Hindlimb muscle (tissue), 1 donor: Measurements from ENCODE around the gene MED29. TPM values are rescaled to one million over a fixed set of nuclear protein-coding genes. Genes with fewer than 3 reads are reported as not detected.
A peak's percentile ranks its signal among the peaks of the same experiment; 100 is the strongest.
"Not testable (repeated sequence)": the region's sequence is repeated elsewhere in the genome, so short reads cannot be mapped to it uniquely, and the experiment has no call there.

ENCODE experiments used
- DNase-seq: peaks from one replicate; pipeline ENCODE4 v3.0.0-alpha.2; 2013
- polyA plus RNA-seq: library from polyadenylated mRNA; unstranded; fragments of 120-200 nt; gene quantifications from one replicate; pipeline ENCODE4 v1.2.1, GENCODE V29; 2013; ENCODE audit not compliant: insufficient read length

MED29 gene
- polyA plus RNA-seq, 1 donor, result 25.5 TPM

- peak; percentile 87 for DNase-seq
These were observed 19.0 kb upstream of the MED29 start for GRCh38 chr19:39372047-39372802.

- no peak for DNase-seq
These were observed 18.2 kb upstream of the MED29 start for GRCh38 chr19:39372941-39373340.

DNA sequence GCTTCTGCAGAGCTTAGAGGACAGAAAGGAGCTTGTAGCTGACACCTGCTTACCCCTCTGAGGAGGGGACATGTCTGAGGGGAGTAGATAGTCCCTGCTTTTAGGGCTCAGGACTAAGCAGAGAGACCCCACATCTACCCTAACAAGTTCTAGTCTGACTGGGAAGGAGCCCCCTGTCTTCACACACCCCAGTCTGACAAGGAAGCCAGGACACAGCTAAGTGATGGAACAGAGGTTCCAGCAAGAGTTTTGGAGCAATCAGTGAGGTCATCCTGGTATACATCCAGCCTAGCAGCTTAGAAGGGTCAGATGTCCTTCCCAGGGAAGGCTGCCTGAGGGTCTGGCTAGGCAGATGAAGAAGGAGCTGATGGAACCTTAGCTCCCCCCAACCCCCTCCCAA is 15.2 kb upstream of the MED29 start:
- DNase-seq, result no peak

GRCh38 chr19:39377373-39378362 is 13.5 kb upstream of the MED29 start:
- DNase-seq, result no peak

DNA sequence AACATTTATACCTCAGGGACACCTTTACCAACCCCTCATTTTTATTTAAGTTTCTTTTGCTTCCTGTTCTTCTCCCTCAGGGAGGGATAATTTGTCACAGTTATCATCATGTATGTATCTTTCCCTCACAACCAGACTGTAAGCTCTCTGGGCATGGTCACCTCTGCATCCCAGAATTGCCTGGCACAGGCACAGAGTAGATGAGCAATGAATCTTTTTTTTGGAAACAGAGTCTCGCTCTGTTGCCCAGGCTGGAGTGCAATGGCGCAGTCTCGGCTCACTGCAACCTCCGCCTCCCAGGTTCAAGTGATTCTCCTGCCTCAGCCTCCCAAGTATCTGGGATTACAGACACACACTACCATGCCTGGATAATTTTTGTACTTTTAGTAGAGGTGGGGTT is 11.8 kb upstream of the MED29 start:
- DNase-seq, result not testable (repeated sequence)

- peak; percentile 53 for DNase-seq
These were observed 11.2 kb upstream of the MED29 start for GRCh38 chr19:39379865-39380396.

DNA sequence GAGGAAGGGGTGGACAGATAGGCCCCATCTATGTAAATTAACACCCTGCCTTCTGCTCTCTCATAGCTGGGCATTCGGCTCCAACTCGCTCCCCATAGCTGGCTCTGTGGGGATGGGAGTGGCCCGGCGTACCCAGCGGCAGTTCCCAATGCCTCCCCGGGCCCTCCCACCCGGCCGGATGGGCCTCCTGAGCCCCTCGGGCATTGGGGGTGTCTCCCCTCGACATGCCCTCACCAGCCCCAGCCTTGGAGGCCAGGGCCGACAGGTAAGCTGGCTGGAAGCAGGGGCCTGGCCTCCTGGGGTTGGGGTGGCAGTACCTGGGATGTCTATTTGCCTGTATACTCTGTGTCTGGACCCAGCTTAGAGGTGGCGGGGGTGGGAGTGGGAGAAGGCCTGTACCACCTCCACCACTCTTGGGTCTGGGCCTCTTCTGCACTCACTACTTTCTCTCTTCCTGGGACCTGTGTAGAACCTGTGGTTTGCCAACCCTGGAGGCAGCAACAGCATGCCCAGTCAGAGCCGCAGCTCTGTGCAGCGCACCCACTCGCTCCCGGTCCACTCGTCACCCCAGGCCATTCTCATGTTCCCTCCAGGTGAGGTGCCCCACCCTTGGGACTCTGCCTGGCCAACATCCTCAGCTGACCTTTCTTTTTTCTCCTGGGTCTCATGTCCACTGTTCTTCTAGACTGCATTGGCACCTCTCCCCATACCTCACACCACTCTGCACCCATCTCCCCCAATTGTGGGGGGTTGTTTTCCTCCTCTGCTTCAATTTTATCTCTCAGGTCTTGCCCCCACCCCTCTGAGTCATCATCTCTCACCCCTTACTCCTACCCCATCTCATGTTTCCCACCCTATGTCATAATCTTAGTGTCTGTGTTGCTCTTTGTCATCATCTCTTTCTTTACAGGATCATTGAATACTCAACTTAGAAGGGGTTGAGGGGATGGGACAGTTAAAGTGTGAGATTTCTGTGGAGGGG is 10.4 kb upstream of the MED29 start:
- no peak for DNase-seq

- no peak for DNase-seq
These were observed 9.1 kb upstream of the MED29 start for GRCh38 chr19:39381910-39382611.

- DNase-seq, result no peak
These were observed 8.0 kb upstream of the MED29 start for GRCh38 chr19:39382991-39383828.

GRCh38 chr19:39384839-39385568 is 6.2 kb upstream of the MED29 start:
- DNase-seq, result no peak

GRCh38 chr19:39385629-39386411 is 5.4 kb upstream of the MED29 start:
- DNase-seq, result no peak

DNA sequence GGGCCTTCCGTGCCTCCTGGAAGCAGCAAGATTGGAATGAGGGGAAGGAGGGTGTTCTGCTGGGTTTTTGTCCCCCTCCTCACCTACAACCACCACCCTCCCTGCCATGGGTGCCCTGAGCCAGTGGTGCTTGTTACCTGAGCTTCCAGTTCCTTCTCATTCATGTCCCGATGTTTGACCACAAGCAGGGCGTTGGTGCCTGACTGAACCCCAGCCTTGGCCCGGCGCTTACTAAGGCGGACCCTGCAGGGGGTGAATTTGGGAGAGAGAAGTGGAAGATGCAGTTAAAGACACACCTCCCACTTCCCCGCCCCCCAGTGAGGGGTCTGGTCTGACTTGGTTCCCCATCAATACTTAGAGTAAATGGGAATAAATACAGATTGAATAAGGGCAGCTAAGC is 4.6 kb upstream of the MED29 start:
- no peak for DNase-seq

DNA sequence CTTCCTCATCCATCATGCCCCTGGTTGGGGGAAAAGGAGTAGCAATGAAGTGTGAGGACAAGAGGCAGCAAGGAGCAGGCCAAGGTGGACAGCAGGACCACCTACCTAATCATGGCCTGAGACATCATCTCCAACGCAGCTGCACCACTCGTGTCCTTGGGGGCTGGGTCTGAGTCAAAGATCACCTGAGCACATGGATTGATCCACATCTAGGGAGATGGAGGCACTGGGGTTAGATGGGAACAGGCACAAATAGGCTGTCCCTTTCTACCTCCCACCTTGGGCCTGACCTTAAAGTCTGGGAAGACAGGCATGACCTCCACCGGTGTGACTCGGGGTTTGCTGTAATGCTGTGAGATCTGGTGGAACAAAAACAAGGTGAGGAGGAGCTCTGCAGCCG is 2.5 kb upstream of the MED29 start:
- DNase-seq, result no peak

DNA sequence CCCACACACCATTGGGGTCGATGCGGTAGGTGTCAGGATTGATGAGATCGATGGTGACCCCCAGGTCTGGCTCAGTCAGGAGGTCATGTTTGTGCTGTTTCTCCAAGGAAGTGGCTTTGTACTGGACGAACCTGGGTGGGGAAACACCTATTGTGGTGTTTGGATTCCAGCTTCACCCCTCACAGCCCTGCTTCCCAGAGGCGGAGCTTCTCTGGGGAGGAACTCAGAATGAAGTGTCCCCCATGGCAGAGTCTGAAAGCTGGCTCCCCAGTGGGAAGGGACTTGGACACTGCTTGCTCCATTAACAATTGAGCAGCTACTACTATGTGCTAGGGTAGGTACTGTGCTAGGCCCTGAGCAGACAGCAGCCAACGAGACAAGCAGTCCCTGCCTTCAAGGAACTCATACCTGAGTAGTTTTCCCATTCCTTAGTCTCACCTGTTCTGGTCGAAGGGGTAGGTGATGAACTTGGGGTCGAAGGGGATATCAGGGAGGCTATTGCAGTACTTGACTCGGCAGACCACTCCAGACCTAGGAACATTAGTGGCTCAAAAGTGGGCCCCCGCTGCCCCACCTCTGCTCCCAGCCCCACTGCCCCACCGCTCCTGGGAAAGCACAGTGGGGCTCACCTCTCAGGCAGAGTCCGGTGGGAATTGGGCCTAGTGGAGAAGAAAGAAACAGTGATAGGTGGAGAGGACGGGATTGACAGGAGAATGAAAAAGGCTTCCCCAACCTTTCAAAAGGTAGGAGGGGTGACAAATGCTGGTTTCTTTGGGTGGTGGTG is 1.4 kb upstream of the MED29 start:
- DNase-seq, result no peak

GRCh38 chr19:39390451-39390750 is 777 bp upstream of the MED29 start:
- DNase-seq, result no peak

DNA sequence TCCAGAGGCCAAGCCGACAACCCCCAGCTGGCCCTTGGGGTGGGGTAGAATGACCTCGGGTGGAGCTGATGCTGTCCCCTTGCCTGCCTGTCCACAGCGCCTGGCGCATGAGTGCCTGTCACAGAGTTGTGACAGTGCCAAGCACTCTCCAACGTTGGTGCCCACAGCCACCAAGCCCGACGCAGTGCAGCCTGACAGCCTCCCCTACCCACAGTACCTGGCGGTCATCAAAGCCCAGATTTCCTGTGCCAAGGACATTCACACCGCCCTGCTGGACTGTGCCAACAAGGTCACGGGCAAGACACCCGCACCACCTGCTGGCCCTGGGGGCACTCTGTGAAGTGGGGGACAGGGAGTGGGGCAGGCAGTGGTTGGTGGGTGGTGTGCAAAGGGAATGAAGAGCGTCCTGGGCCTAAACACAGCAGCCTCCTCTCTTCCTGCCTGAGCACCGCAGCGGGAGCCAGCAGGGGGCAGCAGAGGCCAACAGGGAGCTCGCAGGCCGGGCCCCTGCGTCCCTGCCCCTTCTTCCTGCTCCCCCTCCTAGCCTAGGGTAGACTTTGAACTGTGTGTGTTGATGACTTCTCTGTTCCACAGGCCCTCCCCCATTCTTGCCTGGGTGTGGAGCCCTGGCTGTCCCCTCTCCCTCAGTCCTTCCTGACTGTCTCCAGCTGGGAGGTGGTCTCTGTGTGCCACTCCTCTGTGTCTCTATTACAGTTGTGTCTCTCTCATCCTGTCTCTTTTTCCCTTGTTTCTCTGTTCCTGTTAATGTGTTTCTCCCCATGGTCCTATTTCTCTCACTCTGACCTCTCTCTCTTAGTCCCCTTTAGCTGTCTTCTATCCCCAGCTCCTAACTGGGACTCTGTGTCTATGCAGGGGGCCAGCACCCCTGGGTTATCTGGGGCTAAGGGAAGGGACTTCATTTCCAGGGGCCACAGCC is 6.5 kb downstream of the MED29 start:
- peak; percentile 88 for DNase-seq

- no peak for DNase-seq
These were observed 7.2 kb downstream of the MED29 start for GRCh38 chr19:39398297-39398864.
